GM21576 (cell line): Measurements from ENCODE around the gene ANKRD39.

ENCODE experiments used
- ATAC-seq: cut with Tn5 transposase; IDR thresholded peaks from one replicate; pipeline ENCODE4 v1.9.1; 2021; ENCODE audit warnings: mild to moderate bottlenecking, moderate library complexity; ENCODE audit not compliant: unreplicated experiment

ANKRD39 gene

DNA sequence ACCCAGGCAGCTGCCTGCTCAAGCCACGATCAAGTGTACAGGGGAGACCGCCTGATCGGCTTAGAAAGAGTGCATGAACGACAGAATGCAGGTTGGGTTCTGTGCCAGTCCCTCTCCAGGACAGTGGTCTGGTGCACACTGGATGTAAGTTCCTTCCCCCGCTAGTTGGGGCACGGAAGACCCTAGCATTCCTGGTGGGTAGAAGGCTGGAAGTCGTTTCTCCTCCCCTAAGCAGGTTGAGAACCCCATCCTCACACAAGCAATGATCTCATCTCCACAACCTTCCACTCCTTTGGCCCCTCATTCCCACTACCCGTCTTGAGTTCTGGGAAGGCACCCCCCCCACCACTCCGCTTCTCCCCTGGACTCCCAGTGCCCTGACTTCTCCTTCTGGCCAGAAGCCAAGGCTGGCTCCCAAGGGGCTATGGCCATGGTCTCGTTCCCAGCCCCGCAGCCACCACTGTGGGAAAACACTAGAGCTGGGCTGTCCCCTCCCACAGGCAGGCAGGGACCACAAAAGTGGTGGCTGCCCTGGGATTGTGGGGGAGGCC lies 1.4 kb upstream of the ANKRD39 start:
- no peak for ATAC-seq

DNA sequence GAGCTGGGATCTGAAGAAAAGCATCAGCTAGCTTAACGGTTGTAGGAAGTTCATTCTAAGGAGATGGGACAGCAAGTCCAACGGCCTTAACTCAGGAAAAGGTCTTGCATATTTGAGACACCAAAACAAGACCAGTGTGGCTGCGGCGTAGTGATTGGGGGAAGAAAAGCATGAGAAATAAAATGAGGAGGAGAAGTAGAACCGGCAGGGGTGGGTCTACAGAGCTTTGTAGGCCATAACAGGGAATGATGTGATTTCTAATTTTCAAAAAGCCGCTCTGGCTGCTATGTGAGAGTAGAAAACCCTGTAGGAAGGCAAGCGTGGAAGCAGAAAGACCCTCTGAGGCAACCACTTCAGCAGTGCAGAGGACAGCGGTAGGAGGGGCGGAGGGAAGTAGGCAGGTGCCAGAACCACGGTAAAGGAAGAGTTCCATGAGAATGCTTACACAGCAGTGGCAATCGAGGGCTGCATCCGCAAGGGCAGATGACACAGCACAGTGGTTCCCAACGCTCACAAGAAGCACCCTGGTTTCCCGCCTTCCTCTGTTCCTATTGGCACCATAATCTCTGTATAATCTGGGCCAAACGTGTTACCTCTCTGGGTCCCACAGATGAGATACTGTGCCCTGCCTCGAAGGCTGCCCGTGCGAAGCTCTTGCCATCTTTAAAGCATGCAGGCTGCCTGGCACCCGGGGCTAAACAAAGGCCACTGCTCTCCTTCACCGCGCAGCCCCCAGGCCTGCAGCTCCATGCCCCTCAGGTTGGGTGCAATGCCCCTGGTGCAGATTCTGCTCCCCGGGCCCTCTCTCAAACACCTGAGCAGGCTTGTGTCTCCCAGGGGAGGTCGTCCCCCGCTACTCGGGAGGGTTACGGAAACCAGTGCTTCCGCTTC lies 795 bp downstream of the ANKRD39 start:
- peak; percentile 4 for ATAC-seq

GRCh38 chr2:96853321-96853720 lies 4.5 kb downstream of the ANKRD39 start:
- no peak for ATAC-seq

- no peak for ATAC-seq
Observed at GRCh38 chr2:96852667-96853066, 5.1 kb downstream of the ANKRD39 start.

GRCh38 chr2:96848264-96848663 lies 9.6 kb downstream of the ANKRD39 start:
- ATAC-seq, result no peak

- ATAC-seq, result no peak
Observed at GRCh38 chr2:96847586-96847985, 10.2 kb downstream of the ANKRD39 start.

GRCh38 chr2:96846825-96847224 lies 11.0 kb downstream of the ANKRD39 start:
- no peak for ATAC-seq

GRCh38 chr2:96844405-96844808 lies 13.4 kb downstream of the ANKRD39 start:
- ATAC-seq, result no peak

DNA sequence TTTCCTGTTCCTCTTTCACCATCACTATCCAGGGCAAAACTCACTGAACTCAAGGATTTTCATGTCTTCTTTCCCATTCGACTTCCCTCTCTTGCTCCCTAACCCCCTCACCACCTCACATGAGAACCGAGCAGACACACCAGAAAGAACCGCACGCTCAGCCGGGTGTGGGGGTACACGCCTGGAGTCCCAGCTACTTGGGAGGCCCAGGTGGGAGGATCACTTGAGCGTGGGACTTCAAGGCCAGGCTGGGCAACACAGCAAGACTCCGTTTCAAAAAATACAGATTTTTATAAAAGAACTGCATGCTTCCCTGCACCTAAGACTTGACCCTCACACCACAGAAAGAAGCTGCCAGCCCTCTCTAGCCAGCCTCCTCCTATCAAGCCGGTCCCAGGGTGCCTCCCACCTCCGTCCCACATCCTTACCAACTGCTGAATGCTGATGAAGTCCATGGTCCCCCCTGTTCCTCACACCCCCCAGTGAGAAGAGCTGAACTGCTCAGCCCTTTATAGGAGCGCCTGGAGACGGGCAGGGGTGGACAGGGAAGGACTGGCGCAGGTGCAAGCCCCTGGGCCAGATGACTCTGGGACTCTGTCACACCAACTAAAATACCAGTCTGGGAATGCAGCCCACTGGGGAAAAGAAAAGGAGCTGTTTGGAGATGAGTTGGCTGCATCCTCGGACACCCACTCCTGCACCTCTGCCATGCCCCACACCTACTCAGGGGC lies 14.1 kb downstream of the ANKRD39 start, which contains the start of gene ANKRD23:
ANKRD23 (minus strand) TSS at position 484 of the 731 bp plus-strand sequence; CDS start at position 455, 29 bp downstream.
- no peak for ATAC-seq

- no peak for ATAC-seq
Observed at GRCh38 chr2:96842600-96842999, 15.2 kb downstream of the ANKRD39 start.

DNA sequence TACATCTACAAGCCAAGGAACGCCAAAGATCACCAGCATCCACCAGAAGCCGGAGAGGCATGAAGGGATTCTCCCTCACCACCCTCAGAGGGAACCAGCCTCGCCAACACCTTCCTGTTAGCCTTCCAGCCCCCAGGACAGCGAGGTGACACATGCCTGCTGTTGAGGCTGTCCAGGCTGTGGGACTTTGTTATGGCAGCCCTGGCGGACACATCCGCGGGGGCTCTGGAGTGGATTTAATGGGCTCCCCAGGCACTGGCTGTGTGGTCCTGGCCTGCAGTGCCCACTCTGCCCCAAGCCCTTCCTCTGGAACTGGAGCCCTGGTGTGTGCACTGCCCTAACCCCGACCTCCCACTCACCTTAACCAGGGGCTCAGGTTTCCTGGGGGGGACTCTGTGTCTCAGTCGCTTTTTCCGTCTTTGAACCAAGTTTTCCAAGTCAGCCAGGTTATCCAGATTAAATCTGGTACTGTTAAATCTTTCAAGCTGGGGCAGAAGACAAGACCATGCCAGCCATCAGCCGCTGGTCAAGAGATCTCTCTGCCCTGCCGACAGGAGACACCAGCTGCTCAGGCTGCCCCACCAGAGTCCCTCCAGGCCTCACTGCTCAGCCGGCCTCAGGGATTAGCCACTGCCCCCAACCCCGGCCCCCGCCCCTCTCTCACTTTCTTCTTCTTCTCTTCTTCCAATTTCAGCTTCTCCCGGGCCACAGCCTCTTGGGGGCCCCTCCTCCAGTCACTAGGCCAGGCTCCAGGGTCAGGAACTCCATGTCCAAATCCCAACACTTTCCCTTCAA lies 15.9 kb downstream of the ANKRD39 start:
- no peak for ATAC-seq

GRCh38 chr2:96839875-96840850 lies 17.7 kb downstream of the ANKRD39 start:
- ATAC-seq, result no peak

- peak; percentile 73 for ATAC-seq
Observed at GRCh38 chr2:96839293-96839874, 18.4 kb downstream of the ANKRD39 start.

DNA sequence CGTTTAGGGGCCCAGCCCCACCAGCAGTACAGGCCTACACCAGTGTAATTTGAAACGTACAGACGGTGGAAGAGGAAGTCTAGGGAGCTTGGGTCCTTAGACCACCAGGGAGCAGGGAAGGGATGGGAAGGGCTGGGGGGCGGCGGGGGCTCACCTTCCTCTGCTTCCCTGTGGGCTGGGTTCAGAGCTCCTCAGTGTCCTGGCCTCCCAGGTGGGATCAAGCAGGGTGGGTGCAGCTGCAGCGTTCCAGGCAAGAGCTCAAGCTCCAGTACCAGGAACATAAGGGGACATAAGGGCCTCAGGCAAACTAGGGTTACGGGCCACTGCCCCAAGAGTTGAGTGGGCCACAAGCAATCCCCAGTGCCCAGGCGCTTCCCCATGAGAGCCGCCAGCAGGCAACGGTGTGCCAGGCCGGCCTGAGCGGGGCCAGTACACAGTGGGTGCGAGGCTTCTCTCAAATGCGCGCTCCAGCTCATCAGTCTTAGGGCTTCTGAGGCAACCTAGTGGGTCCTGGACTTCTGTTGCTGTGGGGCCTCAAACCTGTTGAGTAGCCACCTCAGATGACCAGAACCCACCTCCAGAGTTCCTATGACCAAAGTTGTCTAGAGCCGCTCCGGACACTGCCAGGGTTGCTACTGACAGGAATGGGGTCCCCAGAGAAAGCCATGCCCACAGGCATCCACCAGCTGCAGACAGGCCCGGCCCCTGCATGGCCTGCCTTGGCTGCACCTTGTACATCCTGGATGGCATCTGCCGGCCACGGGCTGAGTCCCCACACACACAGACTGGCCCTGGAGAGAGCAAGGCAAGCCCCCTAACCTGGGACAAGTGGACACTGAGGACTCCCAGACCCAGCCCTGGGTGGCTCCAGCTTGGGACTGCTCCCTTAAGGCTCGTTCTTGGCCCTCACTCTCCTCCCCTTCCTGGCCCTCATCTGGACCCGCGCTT lies 19.2 kb downstream of the ANKRD39 start:
- peak; percentile 14 for ATAC-seq

- ATAC-seq, result no peak
Observed at GRCh38 chr2:96837575-96837974, 20.2 kb downstream of the ANKRD39 start.

DNA sequence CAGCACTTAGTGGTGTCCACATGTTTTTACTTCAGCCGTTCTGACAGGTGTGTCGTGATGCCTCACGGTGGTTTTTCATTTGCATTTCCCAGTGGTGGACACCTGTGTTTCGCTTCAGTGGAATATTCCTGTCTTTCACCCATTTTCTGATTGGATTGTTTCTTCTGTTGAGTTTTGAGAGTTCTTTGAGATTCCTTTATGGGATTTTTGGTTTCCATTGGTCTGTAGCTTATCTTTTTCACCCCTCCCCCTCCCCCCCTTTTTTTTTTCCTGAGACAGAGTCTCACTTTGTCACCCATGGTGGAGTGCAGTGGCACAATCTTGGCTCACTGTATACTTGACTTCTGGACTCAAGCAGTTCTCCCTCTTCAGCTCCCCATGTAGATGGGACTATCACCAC lies 22.0 kb downstream of the ANKRD39 start:
- ATAC-seq, result no peak

GRCh38 chr2:96832754-96833507 lies 24.9 kb downstream of the ANKRD39 start:
- no peak for ATAC-seq

DNA sequence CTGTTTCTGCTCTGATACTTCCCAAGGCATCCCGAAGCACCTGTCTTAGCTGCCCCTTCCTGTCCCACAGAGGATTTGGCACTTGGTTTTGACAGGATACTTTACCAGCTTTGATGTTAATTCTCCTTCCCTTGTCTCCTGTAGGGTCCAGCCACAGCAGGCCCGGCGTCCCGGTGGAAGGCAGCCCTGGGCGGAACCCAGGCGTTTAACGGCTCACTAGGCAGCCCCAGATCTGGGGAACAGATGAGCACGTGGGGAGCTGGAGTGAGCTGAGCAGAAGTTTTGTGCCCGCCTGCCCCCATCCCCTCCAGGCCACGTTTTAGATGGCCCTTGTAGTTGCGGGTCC lies 25.4 kb downstream of the ANKRD39 start:
- ATAC-seq, result no peak
